ENCODE measurements around the gene SPATA16. TPM values are rescaled to one million over a fixed set of nuclear protein-coding genes. Genes with fewer than 3 reads are reported as not detected.

The SPATA16 gene
- polyA plus RNA-seq, 1 experiment: not detected

- H3K4me3 ChIP-seq (ENCODE audit: low read depth, low read length): no peak overlapping the region
- CTCF ChIA-PET: interaction anchor here (0.7 kb wide), 1 partner anchor 595 kb away, joined by 3 read pairs; no protein-coding TSS in a partner anchor
- no peak overlapping the region for H3K27ac ChIP-seq (ENCODE audit: low read depth, low read length)
- H3K9me3 ChIP-seq (ENCODE audit: control insufficient read depth, insufficient read depth, low read length): no peaks in the 10 kb centered on the region
- POLR2A ChIA-PET: no interaction called here
- no peaks in the 10 kb centered on the region for H3K27me3 ChIP-seq (ENCODE audit: control insufficient read depth, insufficient read depth, low read length)
- TF ChIP-seq CTCF (IDR thresholded peaks at IDR 0.05; ENCODE audit: low read depth, low read length): no peak
- DNase-seq (ENCODE audit: low read depth, low spot score): no peak
Observed at GRCh38 chr3:173138026-173138425, 3.0 kb downstream of the SPATA16 start.

- H3K9me3 ChIP-seq (ENCODE audit: control insufficient read depth, insufficient read depth, low read length): no peaks in the 10 kb centered on the region
- no peak overlapping the region for H3K27ac ChIP-seq (ENCODE audit: low read depth, low read length)
- no peak for TF ChIP-seq CTCF (IDR thresholded peaks at IDR 0.05; ENCODE audit: low read depth, low read length)
- H3K27me3 ChIP-seq (ENCODE audit: control insufficient read depth, insufficient read depth, low read length): no peaks in the 10 kb centered on the region
- DNase-seq (ENCODE audit: low read depth, low spot score): no peak
- CTCF ChIA-PET: no interaction called here
- H3K4me3 ChIP-seq (ENCODE audit: low read depth, low read length): no peak overlapping the region
- POLR2A ChIA-PET: no interaction called here
Observed at GRCh38 chr3:173135059-173135458, 6.0 kb downstream of the SPATA16 start.

- POLR2A ChIA-PET: no interaction called here
- no peak for TF ChIP-seq CTCF (IDR thresholded peaks at IDR 0.05; ENCODE audit: low read depth, low read length)
- DNase-seq (ENCODE audit: low read depth, low spot score): no peak
- CTCF ChIA-PET: no interaction called here
- Histone ChIP-seq H3K27me3 (ENCODE audit: control insufficient read depth, insufficient read depth, low read length) (no peaks in the 10 kb centered on the region), H3K27ac (ENCODE audit: low read depth, low read length) (no peak overlapping the region), H3K4me3 (ENCODE audit: low read depth, low read length) (no peak overlapping the region), H3K9me3 (ENCODE audit: control insufficient read depth, insufficient read depth, low read length) (no peaks in the 10 kb centered on the region)
Observed at GRCh38 chr3:173128633-173129032, 12.4 kb downstream of the SPATA16 start.

GRCh38 chr3:173111321-173111720 is 29.7 kb downstream of the SPATA16 start:
- no peaks in the 10 kb centered on the region for H3K27me3 ChIP-seq (ENCODE audit: control insufficient read depth, insufficient read depth, low read length)
- TF ChIP-seq CTCF (IDR thresholded peaks at IDR 0.05; ENCODE audit: low read depth, low read length): no peak
- CTCF ChIA-PET: no interaction called here
- no peak for DNase-seq (ENCODE audit: low read depth, low spot score)
- POLR2A ChIA-PET: no interaction called here
- H3K9me3 ChIP-seq (ENCODE audit: control insufficient read depth, insufficient read depth, low read length): no peaks in the 10 kb centered on the region
- H3K4me3 ChIP-seq (ENCODE audit: low read depth, low read length): no peak overlapping the region
- no peak overlapping the region for H3K27ac ChIP-seq (ENCODE audit: low read depth, low read length)

- ChIA-PET POLR2A (no interaction called here), CTCF (no interaction called here)
- no peaks in the 10 kb centered on the region for H3K27me3 ChIP-seq (ENCODE audit: control insufficient read depth, insufficient read depth, low read length)
- no peak overlapping the region for H3K27ac ChIP-seq (ENCODE audit: low read depth, low read length)
- no peak for TF ChIP-seq CTCF (IDR thresholded peaks at IDR 0.05; ENCODE audit: low read depth, low read length)
- no peak overlapping the region for H3K4me3 ChIP-seq (ENCODE audit: low read depth, low read length)
- no peak for DNase-seq (ENCODE audit: low read depth, low spot score)
- no peaks in the 10 kb centered on the region for H3K9me3 ChIP-seq (ENCODE audit: control insufficient read depth, insufficient read depth, low read length)
Observed at GRCh38 chr3:173109143-173109542, 31.9 kb downstream of the SPATA16 start.
